Neural progenitor cell (in vitro differentiated cells): ENCODE measurements around the gene RNF157. TPM values are rescaled to one million over a fixed set of nuclear protein-coding genes. Genes with fewer than 3 reads are reported as not detected.

Experiments used
- DNase-seq: peaks from one replicate; pipeline ENCODE4 v3.0.0-alpha.2; 2016; ENCODE audit warnings: low spot score
- H2AFZ ChIP-seq: fragments of 200-600 bp; sonication (generic); replicated peaks from 2 replicates; pipeline ENCODE4 v1.6.1; 2016; ENCODE audit warnings: antibody characterized with exemption
- H3F3A ChIP-seq: fragments of 200-600 bp; sonication (generic); 2 replicates; pipeline ENCODE4 v1.6.1; 2016; ENCODE audit warnings: antibody characterized with exemption, low read depth
- H3K27ac ChIP-seq: fragments of 200-600 bp; sonication (generic); 2 replicates; pipeline ENCODE4 v1.5.1; 2016; ENCODE audit warnings: mild to moderate bottlenecking
- H3K27me3 ChIP-seq: fragments of 200-600 bp; sonication (generic); 2 replicates; pipeline ENCODE4 v1.6.1; 2016; ENCODE audit warnings: mild to moderate bottlenecking, moderate library complexity
- H3K36me3 ChIP-seq: fragments of 200-600 bp; sonication (generic); 2 replicates; pipeline ENCODE4 v1.5.1; 2016
- H3K4me1 ChIP-seq: fragments of 200-600 bp; sonication (generic); 2 replicates; pipeline ENCODE4 v1.6.1; 2016; ENCODE audit warnings: mixed run types
- H3K4me2 ChIP-seq: fragments of 200-600 bp; sonication (generic); 2 replicates; pipeline ENCODE4 v1.6.1; 2016
- H3K4me3 ChIP-seq: fragments of 200-600 bp; sonication (generic); 2 replicates; pipeline ENCODE4 v1.5.1; 2016
- H3K79me2 ChIP-seq: fragments of 200-600 bp; sonication (generic); 2 replicates; pipeline ENCODE4 v1.6.1; 2016; ENCODE audit warnings: low read depth
- H3K9ac ChIP-seq: fragments of 200-600 bp; sonication (generic); 2 replicates; pipeline ENCODE4 v1.6.1; 2016
- H3K9me3 ChIP-seq: fragments of 200-600 bp; sonication (generic); 2 replicates; pipeline ENCODE4 v1.5.1; 2016; ENCODE audit warnings: low read depth
- H4K20me1 ChIP-seq: fragments of 200-600 bp; sonication (generic); 2 replicates; pipeline ENCODE4 v1.6.1; 2016; ENCODE audit warnings: low read depth
- H3K27ac Mint-ChIP-seq: 3 replicates; pipeline ENCODE4 v1.8.0; 2021; ENCODE audit warnings: mixed read lengths
- H3K27me3 Mint-ChIP-seq: 2 replicates; pipeline ENCODE4 v1.8.0; 2022; ENCODE audit warnings: low read depth, mild to moderate bottlenecking, inconsistent platforms, moderate library complexity, mixed read lengths; ENCODE audit not compliant: insufficient read depth
- H3K36me3 Mint-ChIP-seq: 3 replicates; pipeline ENCODE4 v1.8.0; 2021; ENCODE audit warnings: mixed read lengths
- H3K4me1 Mint-ChIP-seq: 3 replicates; pipeline ENCODE4 v1.8.0; 2021; ENCODE audit warnings: mixed read lengths
- H3K4me3 Mint-ChIP-seq: 3 replicates; pipeline ENCODE4 v1.8.0; 2021; ENCODE audit warnings: mild to moderate bottlenecking, moderate library complexity, mixed read lengths
- H3K9me3 Mint-ChIP-seq: 3 replicates; pipeline ENCODE4 v1.8.0; 2020; ENCODE audit warnings: mixed read lengths
- CTCF ChIP-seq: fragments of 200-600 bp; sonication (generic); IDR thresholded peaks from 2 replicates; pipeline ENCODE4 v1.5.1; 2017; ENCODE audit warnings: antibody characterized with exemption, mild to moderate bottlenecking
- EZH2 ChIP-seq: fragments of 200-600 bp; sonication (generic); IDR thresholded peaks from 2 replicates; pipeline ENCODE4 v1.6.1; 2017; ENCODE audit warnings: antibody characterized with exemption, mild to moderate bottlenecking, moderate library complexity
- EZH2phosphoT487 ChIP-seq: fragments of 200-600 bp; sonication (generic); IDR thresholded peaks from 2 replicates; pipeline ENCODE4 v1.6.1; 2017; ENCODE audit warnings: antibody characterized with exemption
- microRNA-seq: library from miRNA; unstranded; fragments of <30 nt; microRNA quantifications from one replicate; pipeline ENCODE4, GENCODE V29; 2016
- small RNA-seq: library from RNA; depleted of rRNA; stranded (forward); fragments of <200 nt; gene quantifications from one replicate; pipeline ENCODE3, GENCODE V24; 2015
- total RNA-seq: library from RNA; depleted of rRNA; stranded (reverse); fragments of >200 nt; gene quantifications from 2 replicates; pipeline ENCODE4 v1.2.3, GENCODE V29; 2015; ENCODE audit warnings: low replicate concordance

RNF157 gene
- total RNA-seq, 1 donor from 2014 or later: 21.0 TPM

DNA sequence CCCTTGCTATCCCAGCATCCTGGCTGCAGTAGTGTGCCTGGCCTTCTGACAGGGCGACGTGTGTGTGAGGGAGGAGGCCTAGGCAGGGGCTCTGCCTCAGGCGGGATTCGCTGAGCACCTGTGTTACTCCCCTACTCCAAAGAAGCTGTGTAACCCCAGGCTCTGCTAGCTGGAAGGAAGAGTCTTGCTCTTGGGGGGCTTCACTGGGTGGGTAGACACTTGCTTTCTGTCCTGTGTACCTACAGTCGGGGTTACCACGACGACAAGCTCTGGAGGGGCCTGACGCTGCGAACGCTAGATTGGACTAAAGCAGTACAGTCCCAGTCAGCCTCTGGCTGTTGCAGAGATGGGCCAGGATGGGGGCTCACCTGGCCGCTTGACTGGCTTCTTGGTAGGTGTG, 146.2 kb downstream of the RNF157 start:
- Mint-ChIP-seq H3K36me3 (peaks cover 22% of the 10 kb centered on the region), H3K27ac (no peak overlapping the region), H3K4me1 (no peaks in the 10 kb centered on the region), H3K27me3 (peaks cover 2% of the 10 kb centered on the region), H3K9me3 (no peaks in the 10 kb centered on the region), H3K4me3 (no peak overlapping the region)
- no peaks in the 10 kb centered on the region for H3K4me1 ChIP-seq
- no peak overlapping the region for H3K9ac ChIP-seq
- no peaks in the 10 kb centered on the region for H3K79me2 ChIP-seq
- TF ChIP-seq EZH2: no peak
- no peak for TF ChIP-seq EZH2phosphoT487
- no peak for TF ChIP-seq CTCF
- no peak overlapping the region for H2AFZ ChIP-seq
- no peaks in the 10 kb centered on the region for H3K27me3 ChIP-seq
- no peaks in the 10 kb centered on the region for H3K36me3 ChIP-seq
- H3F3A ChIP-seq: no peaks in the 10 kb centered on the region
- H4K20me1 ChIP-seq: no peaks in the 10 kb centered on the region
- no peak overlapping the region for H3K27ac ChIP-seq
- no peaks in the 10 kb centered on the region for H3K9me3 ChIP-seq
- no peak for DNase-seq
- no peak overlapping the region for H3K4me2 ChIP-seq
- H3K4me3 ChIP-seq: no peak overlapping the region

- no peaks in the 10 kb centered on the region for H3F3A ChIP-seq
- no peak overlapping the region for H3K9ac ChIP-seq
- no peaks in the 10 kb centered on the region for H3K9me3 ChIP-seq
- H3K36me3 Mint-ChIP-seq: peaks cover 20% of the 10 kb centered on the region
- no peaks in the 10 kb centered on the region for H3K27me3 ChIP-seq
- TF ChIP-seq EZH2phosphoT487 (no peak), CTCF (no peak), EZH2 (no peak)
- H3K4me2 ChIP-seq: no peak overlapping the region
- H3K4me1 ChIP-seq: no peaks in the 10 kb centered on the region
- H4K20me1 ChIP-seq: no peaks in the 10 kb centered on the region
- H3K79me2 ChIP-seq: no peaks in the 10 kb centered on the region
- no peak overlapping the region for H3K4me3 ChIP-seq
- H3K4me3 Mint-ChIP-seq: no peak overlapping the region
- H2AFZ ChIP-seq: no peak overlapping the region
- H3K27ac ChIP-seq: no peak overlapping the region
- H3K27ac Mint-ChIP-seq: no peak overlapping the region
- peaks cover 2% of the 10 kb centered on the region for H3K27me3 Mint-ChIP-seq
- DNase-seq: no peak
- no peaks in the 10 kb centered on the region for H3K4me1 Mint-ChIP-seq
- no peaks in the 10 kb centered on the region for H3K36me3 ChIP-seq
- no peaks in the 10 kb centered on the region for H3K9me3 Mint-ChIP-seq
Measured at GRCh38 chr17:76092526-76093413, 147.5 kb downstream of the RNF157 start.

Small RNA genes lying within 50 kb of the gene (microRNA-seq; reads per million reads assigned to microRNA genes)
- 0.73 reads per million for gene MIR6868

Small RNA genes lying within 50 kb of the gene (small RNA-seq; reads per million reads assigned to genes)
- gene ATP5MGP6 (not detected), gene MIR6868 (not detected)

Other genes with a start within 250 kb of the RNF157 start
- 3.0 and 6.8 TPM in 2 replicates for gene CDK3, start 239.6 kb downstream of the RNF157 start, total RNA-seq
- gene EVPL, start 213.2 kb downstream of the RNF157 start, total RNA-seq: not detected in 2 replicates
- gene SRP68, start 168.0 kb downstream of the RNF157 start, total RNA-seq: 31.7 and 32.8 TPM in 2 replicates
- not detected in 2 replicates for gene GALR2, start 165.7 kb downstream of the RNF157 start, total RNA-seq
- not detected in 2 replicates for gene ZACN, start 161.3 kb downstream of the RNF157 start, total RNA-seq
- 64.3 and 72.8 TPM in 2 replicates for gene EXOC7, start 136.7 kb downstream of the RNF157 start, total RNA-seq
- 0.49 and 1.7 TPM in 2 replicates for gene FOXJ1, start 99.2 kb downstream of the RNF157 start, total RNA-seq
- gene UBALD2, start 24.9 kb upstream of the RNF157 start, total RNA-seq: 4.2 and 10.7 TPM in 2 replicates
- 1.7 and 2.3 TPM in 2 replicates for gene QRICH2, start 67.8 kb upstream of the RNF157 start, total RNA-seq
- gene PRPSAP1, start 113.4 kb upstream of the RNF157 start, total RNA-seq: 73.7 and 89.7 TPM in 2 replicates
- 1.3 and 1.9 TPM in 2 replicates for gene SPHK1, start 144.1 kb upstream of the RNF157 start, total RNA-seq
- gene UBE2O, start 212.7 kb upstream of the RNF157 start, total RNA-seq: 20.6 and 46.6 TPM in 2 replicates
- gene AANAT, start 227.1 kb upstream of the RNF157 start, total RNA-seq: not detected in 2 replicates